HG02938 (cell line): ENCODE data around the gene WFIKKN1.
A peak's percentile ranks its signal among the peaks of the same experiment; 100 is the strongest.

ENCODE experiments used
- ATAC-seq: cut with Tn5 transposase; IDR thresholded peaks from one replicate; pipeline ENCODE4 v1.9.1; 2021; ENCODE audit warnings: mild to moderate bottlenecking, moderate library complexity; ENCODE audit not compliant: unreplicated experiment

Gene WFIKKN1

GRCh38 chr16:630815-631405 lies at the start of gene WFIKKN1:
Gene WFIKKN1 (plus strand): TSS chr16:630985. CDS start chr16:631254, 269 bp downstream.
- ATAC-seq = no peak

GRCh38 chr16:582218-582613 lies 48.6 kb upstream of the WFIKKN1 start:
- no peak for ATAC-seq

GRCh38 chr16:582614-583331 lies 48.0 kb upstream of the WFIKKN1 start:
- no peak for ATAC-seq

- no peak for ATAC-seq
These were observed 47.3 kb upstream of the WFIKKN1 start for GRCh38 chr16:583470-583814.

- ATAC-seq = no peak
These were observed 46.8 kb upstream of the WFIKKN1 start for GRCh38 chr16:583815-584591.

- ATAC-seq = no peak
These were observed 45.4 kb upstream of the WFIKKN1 start for GRCh38 chr16:585351-585750.

GRCh38 chr16:586047-586644 lies 44.6 kb upstream of the WFIKKN1 start:
- ATAC-seq = no peak

GRCh38 chr16:586645-587590 lies 43.9 kb upstream of the WFIKKN1 start:
- ATAC-seq = no peak

- ATAC-seq = peak; percentile 20
These were observed 42.2 kb upstream of the WFIKKN1 start for GRCh38 chr16:588639-588888.

GRCh38 chr16:588889-589657 lies 41.7 kb upstream of the WFIKKN1 start:
- ATAC-seq = peak; percentile 66

- peak; percentile 70 for ATAC-seq
These were observed 41.1 kb upstream of the WFIKKN1 start, which contains the start of gene RAB40C for GRCh38 chr16:589658-590187. Gene RAB40C (plus strand): TSS chr16:590066. CDS start chr16:590292, 226 bp downstream.

GRCh38 chr16:590188-590814 lies 40.5 kb upstream of the WFIKKN1 start:
- ATAC-seq = peak; percentile 3

- ATAC-seq = no peak
These were observed 40.0 kb upstream of the WFIKKN1 start for GRCh38 chr16:590815-591200.

GRCh38 chr16:591231-591630 lies 39.6 kb upstream of the WFIKKN1 start:
- no peak for ATAC-seq

GRCh38 chr16:591892-592517 lies 38.8 kb upstream of the WFIKKN1 start:
- no peak for ATAC-seq

- ATAC-seq = no peak
These were observed 38.1 kb upstream of the WFIKKN1 start for GRCh38 chr16:592518-593306.

GRCh38 chr16:593406-593805 lies 37.4 kb upstream of the WFIKKN1 start:
- ATAC-seq = no peak

- no peak for ATAC-seq
These were observed 37.0 kb upstream of the WFIKKN1 start for GRCh38 chr16:593807-594206.
